Activated CD4-positive, alpha-beta T cell treated with anti-CD3 and anti-CD28 coated beads, Interleukin-2, amount 50 U/mL, for 48 hours (primary cell): ENCODE data around the gene REEP3.

ENCODE experiments used
- DNase-seq, 2 experiments: peaks; one replicate each; pipeline ENCODE4 v3.0.0-alpha.2; 2020

REEP3 gene

GRCh38 chr10:63670291-63670898 lies 149.2 kb downstream of the REEP3 start:
- DNase-seq, result no peak

- DNase-seq, result no peak
Observed at GRCh38 chr10:63671317-63671937, 150.2 kb downstream of the REEP3 start.

- no peak for DNase-seq
Observed at GRCh38 chr10:63672491-63672890, 151.3 kb downstream of the REEP3 start.

GRCh38 chr10:63673246-63673645 lies 152.0 kb downstream of the REEP3 start:
- no peak for DNase-seq

GRCh38 chr10:63673846-63674245 lies 152.6 kb downstream of the REEP3 start:
- DNase-seq, result no peak
